PC-3 (cell line): ENCODE results near the gene OR2A25. TPM values are rescaled to one million over a fixed set of nuclear protein-coding genes. Genes with fewer than 3 reads are reported as not detected.

Source experiments
- ATAC-seq: fragments of 200-7000 bp; cut with Tn5 transposase; 2 replicates; pipeline ENCODE4 v1.9.1; 2020; ENCODE audit warnings: mild to moderate bottlenecking, moderate library complexity
- BruUV-seq: library from RNA; stranded (reverse); fragments of 400-500 nt; replicated peaks from 2 replicates; lab custom pipeline; 2021; lab: Mats Ljungman, UMichigan
- CTCF ChIA-PET: fragments of 300-600 bp; sonication (Branson Sonifier 250); formaldehyde crosslinking; loops from one replicate; lab custom pipeline; 2022; ENCODE audit warnings: antibody characterized with exemption; lab: Charles Lee
- POLR2A ChIA-PET: fragments of 300-600 bp; sonication (Branson Sonifier 250); formaldehyde crosslinking; loops from one replicate; lab custom pipeline; 2022; ENCODE audit warnings: antibody characterized with exemption; ENCODE audit not compliant: unreplicated experiment; lab: Charles Lee
- DNase-seq: peaks from one replicate; pipeline ENCODE4 v3.0.0-alpha.2; 2015
- H2AFZ ChIP-seq: fragments of 300-600 bp; sonication (generic); 2 replicates; pipeline ENCODE4 v1.6.0; 2016; ENCODE audit warnings: antibody characterized with exemption, low read length
- H3F3A ChIP-seq: fragments of 300-600 bp; sonication (generic); one replicate; pipeline ENCODE4 v1.6.0; 2017; ENCODE audit warnings: antibody characterized with exemption, low read length, control low read depth, mild to moderate bottlenecking; ENCODE audit not compliant: unreplicated experiment
- H3K27ac ChIP-seq: fragments of 300-600 bp; sonication (generic); 2 replicates; pipeline ENCODE4 v1.5.1; 2016; ENCODE audit warnings: mild to moderate bottlenecking, low read length
- H3K27me3 ChIP-seq: fragments of 300-600 bp; sonication (generic); 2 replicates; pipeline ENCODE4 v1.6.1; 2016; ENCODE audit warnings: low read length, mixed read lengths
- H3K36me3 ChIP-seq: fragments of 300-600 bp; sonication (generic); 2 replicates; pipeline ENCODE4 v1.6.1; 2016; ENCODE audit warnings: low read depth, mixed run types, low read length, mixed read lengths
- H3K4me1 ChIP-seq: fragments of 300-600 bp; sonication (generic); 2 replicates; pipeline ENCODE4 v1.5.1; 2016; ENCODE audit warnings: low read length; ENCODE audit not compliant: insufficient read depth
- H3K4me2 ChIP-seq: fragments of 300-600 bp; sonication (generic); 2 replicates; pipeline ENCODE4 v1.6.0; 2016; ENCODE audit warnings: low read length
- H3K4me3 ChIP-seq: fragments of 300-600 bp; sonication (generic); 2 replicates; pipeline ENCODE4 v1.5.1; 2016; ENCODE audit warnings: mild to moderate bottlenecking, low read length, mixed read lengths
- H3K79me2 ChIP-seq: fragments of 300-600 bp; sonication (generic); 2 replicates; pipeline ENCODE4 v1.6.1; 2017; ENCODE audit warnings: low read length, mixed read lengths
- H3K9ac ChIP-seq: fragments of 300-600 bp; sonication (generic); 2 replicates; pipeline ENCODE4 v1.6.0; 2016; ENCODE audit warnings: mild to moderate bottlenecking, low read length
- H3K9me2 ChIP-seq: fragments of 300-600 bp; sonication (generic); replicated peaks from 2 replicates; pipeline ENCODE4 v1.6.1; 2016; ENCODE audit warnings: mixed run types, low read length, mixed read lengths
- H3K9me3 ChIP-seq: fragments of 300-600 bp; sonication (generic); 2 replicates; pipeline ENCODE4 v1.6.1; 2016; ENCODE audit warnings: low read length, mixed read lengths
- H4K20me1 ChIP-seq: fragments of 300-600 bp; sonication (generic); 2 replicates; pipeline ENCODE4 v1.6.1; 2016; ENCODE audit warnings: low read length, mixed read lengths
- CTCF ChIP-seq: fragments of 300-600 bp; sonication (generic); conservative IDR thresholded peaks from 2 replicates; pipeline ENCODE4 v1.5.1; 2017; ENCODE audit warnings: antibody characterized with exemption, low read depth, mild to moderate bottlenecking, low read length
- EZH2 ChIP-seq: fragments of 300-600 bp; sonication (generic); IDR thresholded peaks from one replicate; pipeline ENCODE4 v1.6.1; 2017; ENCODE audit warnings: antibody characterized with exemption, mild to moderate bottlenecking, low read length; ENCODE audit not compliant: unreplicated experiment
- EZH2phosphoT487 ChIP-seq: fragments of 300-600 bp; sonication (generic); IDR thresholded peaks from 2 replicates; pipeline ENCODE4 v1.6.1; 2018; ENCODE audit warnings: mild to moderate bottlenecking, antibody characterized with exemption, low read length, borderline replicate concordance
- intact Hi-C: fragments of 100-400 bp; cut with micrococcal nuclease; formaldehyde crosslinking; loops from 2 replicates; pipeline ENCODE4 v1.9.0; 2023
- total RNA-seq: library from RNA; depleted of rRNA; stranded (reverse); fragments of >200 nt; gene quantifications from 2 replicates; pipeline ENCODE4 v1.2.3, GENCODE V29; 2014

Gene OR2A25
- total RNA-seq, 1 experiment from 2014 or later: not detected

DNA sequence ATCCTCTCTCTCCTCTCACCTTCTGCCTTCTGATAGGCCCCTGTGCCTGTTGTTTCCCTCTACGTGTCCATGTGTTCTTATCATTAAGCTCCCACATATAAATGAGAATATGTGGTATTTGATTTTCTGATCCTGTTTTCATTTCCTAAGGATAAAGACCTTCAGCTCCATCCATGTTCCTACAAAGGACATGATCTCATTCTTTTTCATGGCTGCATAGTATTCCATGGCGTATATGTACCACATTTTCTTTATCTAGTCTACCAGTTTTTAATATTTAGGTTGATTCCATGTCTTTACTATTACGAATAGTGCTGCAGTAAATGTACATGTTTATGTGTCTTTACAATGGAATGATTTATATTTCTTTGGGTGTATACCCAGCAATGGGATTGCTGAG, 21.1 kb downstream of the OR2A25 start:
- Histone ChIP-seq H3K9me2 (no peaks in the 10 kb centered on the region), H3K27me3 (no peaks in the 10 kb centered on the region), H3K4me3 (no peak overlapping the region), H4K20me1 (no peaks in the 10 kb centered on the region), H3K27ac (no peak overlapping the region), H3K4me1 (no peaks in the 10 kb centered on the region), H3K9ac (no peak overlapping the region), H3K79me2 (no peaks in the 10 kb centered on the region), H3K4me2 (no peak overlapping the region), H3F3A (no peaks in the 10 kb centered on the region), H2AFZ (no peak overlapping the region), H3K9me3 (no peaks in the 10 kb centered on the region), H3K36me3 (no peaks in the 10 kb centered on the region)
- DNase-seq (no peak), ATAC-seq (no peak)
- ChIA-PET POLR2A (no interaction called here), CTCF (no interaction called here)
- intact Hi-C loops: no loop called here
- TF ChIP-seq EZH2phosphoT487: no peak
- TF ChIP-seq CTCF: no peak
- TF ChIP-seq EZH2: no peak
- no TSS peak for BruUV-seq

DNA sequence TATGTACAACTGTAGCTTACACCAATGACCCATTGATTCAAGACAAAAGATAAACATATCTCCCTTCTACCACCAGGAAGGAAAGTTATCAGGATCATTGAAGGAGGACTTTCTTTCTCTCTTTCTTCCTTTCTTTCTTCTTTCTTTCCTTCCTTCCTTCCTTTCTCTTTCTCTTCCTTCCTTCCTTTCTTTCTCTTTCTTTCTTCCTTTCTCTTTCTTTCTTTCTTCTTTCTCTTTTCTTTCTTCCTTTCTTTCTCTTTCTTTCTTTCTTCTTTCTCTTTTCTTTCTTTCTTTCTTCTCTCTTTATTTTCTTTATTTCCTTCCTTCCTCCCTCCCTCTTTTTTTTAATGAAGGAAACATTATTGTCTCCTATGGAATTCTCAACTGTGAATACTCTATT, 29.2 kb downstream of the OR2A25 start:
- BruUV-seq: no TSS peak
- no peak overlapping the region for H2AFZ ChIP-seq
- H3K9ac ChIP-seq: no peak overlapping the region
- H3K4me2 ChIP-seq: no peak overlapping the region
- ATAC-seq: no peak
- H3K36me3 ChIP-seq: no peaks in the 10 kb centered on the region
- H3K27ac ChIP-seq: no peak overlapping the region
- H3K27me3 ChIP-seq: peaks cover 12% of the 10 kb centered on the region; the same call in 1 of the 2 replicates
- H3K9me2 ChIP-seq: no peaks in the 10 kb centered on the region
- H3K9me3 ChIP-seq: no peaks in the 10 kb centered on the region
- H3K79me2 ChIP-seq: no peaks in the 10 kb centered on the region
- CTCF ChIA-PET: no interaction called here
- H3K4me1 ChIP-seq: no peaks in the 10 kb centered on the region
- no peak for DNase-seq
- POLR2A ChIA-PET: no interaction called here
- H3K4me3 ChIP-seq: no peak overlapping the region
- intact Hi-C loops: no loop called here
- H3F3A ChIP-seq: no peaks in the 10 kb centered on the region
- no peaks in the 10 kb centered on the region for H4K20me1 ChIP-seq
- TF ChIP-seq EZH2 (no peak), EZH2phosphoT487 (no peak), CTCF (no peak)

- Histone ChIP-seq H3K4me3 (no peak overlapping the region), H3K9me2 (no peaks in the 10 kb centered on the region), H2AFZ (no peak overlapping the region), H3K27ac (no peak overlapping the region), H4K20me1 (no peaks in the 10 kb centered on the region), H3K4me1 (no peaks in the 10 kb centered on the region), H3K27me3 (peaks cover 21% of the 10 kb centered on the region; the same call in 1 of the 2 replicates), H3K9me3 (no peaks in the 10 kb centered on the region), H3K4me2 (no peak overlapping the region), H3K36me3 (no peaks in the 10 kb centered on the region), H3F3A (no peaks in the 10 kb centered on the region), H3K9ac (no peak overlapping the region), H3K79me2 (no peaks in the 10 kb centered on the region)
- TF ChIP-seq EZH2phosphoT487 (no peak), EZH2 (no peak), CTCF (no peak)
- POLR2A ChIA-PET: no interaction called here
- no peak for ATAC-seq
- CTCF ChIA-PET: no interaction called here
- BruUV-seq: no TSS peak
- intact Hi-C loops: no loop called here
- DNase-seq: no peak
Observed at GRCh38 chr7:144100607-144101006, 31.0 kb downstream of the OR2A25 start.
